NB4 (cell line): Measurements from ENCODE around the gene GABBR2.

Experiments
- DNase-seq: peaks from one replicate; pipeline ENCODE4 v3.0.0; 2010; ENCODE audit warnings: low read depth
- H3K4me3 ChIP-seq: one replicate; pipeline ENCODE4 v1.5.1; 2011; ENCODE audit warnings: mild to moderate bottlenecking, low read depth, low read length, moderate library complexity
- MAX ChIP-seq: IDR thresholded peaks from 2 replicates; pipeline ENCODE4 v1.6.1; 2011; ENCODE audit warnings: low read depth, low read length
- MYC ChIP-seq: IDR thresholded peaks from 2 replicates; pipeline ENCODE4 v1.6.1; 2011; ENCODE audit warnings: low read depth, low read length
- POLR2A ChIP-seq: IDR thresholded peaks from 2 replicates; pipeline ENCODE4 v1.6.1; 2011; ENCODE audit warnings: mild to moderate bottlenecking; ENCODE audit not compliant: insufficient read length; ENCODE audit errors: extremely low read depth
- TF ChIP-seq, protein P1 (sequence below): IDR thresholded peaks from one replicate; pipeline ENCODE4 v1.5.1; 2012; ENCODE audit warnings: low read depth, low read length

Gene GABBR2

GRCh38 chr9:98607152-98607551 lies 101.6 kb downstream of the GABBR2 start:
- DNase-seq = no peak
- H3K4me3 ChIP-seq = no peak overlapping the region
- no peak for TF ChIP-seq MAX
- no peak for TF ChIP-seq MYC
- TF ChIP-seq, protein P1, sequence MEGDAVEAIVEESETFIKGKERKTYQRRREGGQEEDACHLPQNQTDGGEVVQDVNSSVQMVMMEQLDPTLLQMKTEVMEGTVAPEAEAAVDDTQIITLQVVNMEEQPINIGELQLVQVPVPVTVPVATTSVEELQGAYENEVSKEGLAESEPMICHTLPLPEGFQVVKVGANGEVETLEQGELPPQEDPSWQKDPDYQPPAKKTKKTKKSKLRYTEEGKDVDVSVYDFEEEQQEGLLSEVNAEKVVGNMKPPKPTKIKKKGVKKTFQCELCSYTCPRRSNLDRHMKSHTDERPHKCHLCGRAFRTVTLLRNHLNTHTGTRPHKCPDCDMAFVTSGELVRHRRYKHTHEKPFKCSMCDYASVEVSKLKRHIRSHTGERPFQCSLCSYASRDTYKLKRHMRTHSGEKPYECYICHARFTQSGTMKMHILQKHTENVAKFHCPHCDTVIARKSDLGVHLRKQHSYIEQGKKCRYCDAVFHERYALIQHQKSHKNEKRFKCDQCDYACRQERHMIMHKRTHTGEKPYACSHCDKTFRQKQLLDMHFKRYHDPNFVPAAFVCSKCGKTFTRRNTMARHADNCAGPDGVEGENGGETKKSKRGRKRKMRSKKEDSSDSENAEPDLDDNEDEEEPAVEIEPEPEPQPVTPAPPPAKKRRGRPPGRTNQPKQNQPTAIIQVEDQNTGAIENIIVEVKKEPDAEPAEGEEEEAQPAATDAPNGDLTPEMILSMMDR = no peak
- TF ChIP-seq POLR2A = no peak

DNA sequence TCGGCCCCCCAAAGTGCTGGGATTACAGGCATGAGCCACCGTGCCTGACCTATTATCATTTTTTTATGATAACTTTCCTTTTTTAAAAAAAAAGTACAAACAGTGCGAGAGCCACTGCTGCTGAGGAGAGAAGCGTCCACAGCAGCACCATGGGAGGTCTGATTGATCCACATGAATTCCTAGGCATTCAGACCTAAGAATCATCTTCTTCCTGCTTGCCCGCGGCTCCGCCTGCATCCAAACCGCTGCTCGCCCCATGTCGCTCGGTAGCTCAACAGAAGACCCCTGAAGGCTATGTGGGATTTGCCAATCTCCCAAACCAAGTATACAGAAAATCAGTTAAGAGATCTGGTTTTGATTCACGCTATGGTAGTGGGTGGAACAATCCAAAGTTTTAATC lies 102.0 kb downstream of the GABBR2 start:
- H3K4me3 ChIP-seq = no peak overlapping the region
- TF ChIP-seq, protein P1 = no peak
- no peak for TF ChIP-seq POLR2A
- no peak for TF ChIP-seq MAX
- no peak for TF ChIP-seq MYC
- no peak for DNase-seq

DNA sequence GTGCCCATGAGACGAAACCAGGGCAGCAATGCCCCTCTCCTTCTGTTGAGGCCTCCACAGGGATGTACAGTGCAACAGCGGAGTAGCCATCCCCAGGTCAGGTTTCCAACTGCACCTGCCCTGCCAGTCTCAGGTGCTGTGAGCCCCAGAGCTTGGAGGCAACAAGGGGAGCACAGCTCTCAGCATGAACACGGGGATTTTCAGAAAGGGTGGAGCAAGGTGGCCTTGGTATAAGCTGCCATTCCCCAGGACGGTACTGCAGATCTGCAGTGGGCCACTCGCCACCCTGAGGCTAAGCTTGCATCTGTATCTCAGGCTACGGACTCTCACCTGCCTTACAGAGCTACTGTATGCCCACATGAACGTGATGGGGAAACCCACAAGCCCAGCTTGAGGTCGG lies 103.6 kb downstream of the GABBR2 start:
- no peak overlapping the region for H3K4me3 ChIP-seq
- TF ChIP-seq POLR2A (no peak), MYC (no peak), MAX (no peak)
- TF ChIP-seq, protein P1 = no peak
- no peak for DNase-seq

GRCh38 chr9:98603821-98604383 lies 104.8 kb downstream of the GABBR2 start:
- TF ChIP-seq, protein P1 = no peak
- TF ChIP-seq POLR2A = no peak
- H3K4me3 ChIP-seq = no peak overlapping the region
- DNase-seq = peak; percentile 17

DNA sequence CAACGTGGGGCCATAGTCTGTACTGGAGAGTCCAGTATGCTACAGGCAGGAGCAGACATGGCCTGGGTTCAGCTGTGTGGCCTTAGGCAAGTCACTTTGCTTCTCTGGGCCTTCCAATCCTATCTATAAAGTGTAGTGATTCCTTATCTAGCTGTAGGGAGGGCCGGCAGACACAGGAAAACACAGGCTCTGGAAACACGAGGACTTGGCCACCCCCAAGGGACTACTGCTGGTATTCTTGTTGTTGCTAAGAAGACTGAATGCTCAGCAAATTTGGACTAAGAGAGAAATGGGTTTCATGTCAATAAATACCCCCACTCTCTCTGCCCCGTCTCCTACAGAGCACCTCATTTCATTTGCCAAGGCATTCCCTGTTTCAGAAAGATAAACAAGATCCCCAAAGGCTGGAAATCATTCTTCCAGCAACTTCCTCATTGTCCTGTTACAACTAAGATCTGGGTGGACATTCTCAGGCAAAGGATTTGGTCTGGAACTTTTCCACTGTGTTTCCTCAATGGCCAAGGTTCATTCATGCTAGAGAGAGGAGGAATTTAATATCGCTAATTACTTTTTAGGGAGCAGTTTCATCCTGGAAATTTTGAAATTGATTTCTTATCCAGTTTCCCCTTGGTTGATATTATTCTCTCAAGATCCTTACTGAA lies 105.8 kb downstream of the GABBR2 start:
- DNase-seq = no peak
- no peak overlapping the region for H3K4me3 ChIP-seq
- TF ChIP-seq POLR2A (no peak), MYC (no peak), MAX (no peak)
- TF ChIP-seq, protein P1 = no peak

GRCh38 chr9:98600631-98601030 lies 108.1 kb downstream of the GABBR2 start:
- no peak overlapping the region for H3K4me3 ChIP-seq
- TF ChIP-seq, protein P1 = no peak
- TF ChIP-seq MAX (no peak), MYC (no peak)
- DNase-seq = no peak
